Vagina (tissue), 2 donors: ENCODE data around the gene NXNL2. TPM values are rescaled to one million over a fixed set of nuclear protein-coding genes. Genes with fewer than 3 reads are reported as not detected.
A peak's percentile ranks its signal among the peaks of the same experiment; 100 is the strongest.

Experiments
- DNase-seq, 2 donors: peaks; one replicate each; pipeline ENCODE4 v3.0.0-alpha.2; 2017; ENCODE audit errors: extremely low spot score in 2 of 2
- H3K27ac ChIP-seq: fragments of 200-600 bp; sonication (generic); one replicate; pipeline ENCODE4 v1.5.1; 2019
- H3K27me3 ChIP-seq: fragments of 200-600 bp; sonication (generic); one replicate; pipeline ENCODE4 v1.5.1; 2019
- H3K36me3 ChIP-seq, 2 donors: fragments of 200-600 bp; sonication (generic); one replicate each; pipeline ENCODE4 v1.5.1; 2017 to 2019
- H3K4me1 ChIP-seq: fragments of 200-600 bp; sonication (generic); one replicate; pipeline ENCODE4 v1.5.1; 2019
- H3K4me3 ChIP-seq, 2 donors: fragments of 200-600 bp; sonication (generic); 1 replicate in 1 of 2; 2 replicates in 1 of 2; pipeline ENCODE4 v1.5.1; 2016 to 2019
- H3K9me3 ChIP-seq: fragments of 200-600 bp; sonication (generic); one replicate; pipeline ENCODE4 v1.5.1; 2019
- CTCF ChIP-seq, 3 experiments: fragments of 450-650 bp in 2 of 3; fragments of 200-600 bp in 1 of 3; sonication (generic) in 1 of 3; IDR thresholded peaks; one replicate each; pipeline ENCODE4 v1.5.1; 2017 to 2019; ENCODE audit warnings: antibody characterized with exemption in 3 of 3, mild to moderate bottlenecking in 2 of 3, moderate library complexity in 2 of 3
- POLR2A ChIP-seq, 2 donors: fragments of 450-650 bp; IDR thresholded peaks; one replicate each; pipeline ENCODE4 v1.6.1; 2017; ENCODE audit warnings: antibody characterized with exemption in 2 of 2, mild to moderate bottlenecking in 2 of 2, moderate library complexity in 2 of 2
- POLR2AphosphoS5 ChIP-seq, 2 donors: sonication (generic); formaldehyde crosslinking; IDR thresholded peaks; one replicate each; pipeline ENCODE4 v1.9.0; 2017; ENCODE audit warnings: antibody characterized with exemption in 2 of 2, mild to moderate bottlenecking in 2 of 2, low read depth in 1 of 2; ENCODE audit not compliant: insufficient read depth in 1 of 2
- intact Hi-C: fragments of 100-400 bp; cut with DNase I; formaldehyde crosslinking; loops from one replicate; pipeline ENCODE4 v1.15.1; 2023
- total RNA-seq: library from RNA; depleted of rRNA; stranded (reverse); fragments of >200 nt; gene quantifications from one replicate; pipeline ENCODE4 v1.2.3, GENCODE V29; 2016

Gene NXNL2
- total RNA-seq, 1 donor from 2014 or later, result 2.5 TPM

GRCh38 chr9:88522360-88522759 lies 12.6 kb upstream of the NXNL2 start:
- intact Hi-C loops, result no loop called here
- Histone ChIP-seq H3K27me3 (no peaks in the 10 kb centered on the region), H3K9me3 (no peaks in the 10 kb centered on the region), H3K36me3 (no peaks in the 10 kb centered on the region), H3K4me1 (peaks cover 4% of the 10 kb centered on the region), H3K4me3 (no peak overlapping the region), H3K27ac (no peak overlapping the region)
- TF ChIP-seq CTCF (IDR thresholded peaks at IDR 0.05) (no peak), POLR2A (IDR thresholded peaks at IDR 0.05) (no peak), POLR2AphosphoS5 (IDR thresholded peaks at IDR 0.05; ENCODE audit: insufficient read depth in 1 of 2, low read depth in 1 of 2) (no peak)
- no peak for DNase-seq

- Histone ChIP-seq H3K36me3 (no peaks in the 10 kb centered on the region), H3K4me3 (no peak overlapping the region), H3K4me1 (peaks cover 4% of the 10 kb centered on the region), H3K27ac (no peak overlapping the region), H3K27me3 (no peaks in the 10 kb centered on the region), H3K9me3 (no peaks in the 10 kb centered on the region)
- TF ChIP-seq POLR2A (IDR thresholded peaks at IDR 0.05), result no peak
- no peak for TF ChIP-seq CTCF (IDR thresholded peaks at IDR 0.05)
- TF ChIP-seq POLR2AphosphoS5 (IDR thresholded peaks at IDR 0.05; ENCODE audit: insufficient read depth in 1 of 2, low read depth in 1 of 2), result no peak
- no peak for DNase-seq
- intact Hi-C loops, result no loop called here
Observed at GRCh38 chr9:88523056-88523455, 11.9 kb upstream of the NXNL2 start.

GRCh38 chr9:88524911-88525310 lies 10.1 kb upstream of the NXNL2 start:
- Histone ChIP-seq H3K9me3 (no peaks in the 10 kb centered on the region), H3K27me3 (no peaks in the 10 kb centered on the region), H3K4me3 (no peak overlapping the region), H3K27ac (no peak overlapping the region), H3K36me3 (no peaks in the 10 kb centered on the region), H3K4me1 (peaks cover 22% of the 10 kb centered on the region)
- TF ChIP-seq CTCF (IDR thresholded peaks at IDR 0.05), result no peak
- TF ChIP-seq POLR2AphosphoS5 (IDR thresholded peaks at IDR 0.05; ENCODE audit: insufficient read depth in 1 of 2, low read depth in 1 of 2), result no peak
- no peak for TF ChIP-seq POLR2A (IDR thresholded peaks at IDR 0.05)
- intact Hi-C loops, result no loop called here
- DNase-seq, result no peak

GRCh38 chr9:88527618-88528017 lies 7.4 kb upstream of the NXNL2 start:
- H3K9me3 ChIP-seq, result no peaks in the 10 kb centered on the region
- no peaks in the 10 kb centered on the region for H3K27me3 ChIP-seq
- H3K36me3 ChIP-seq, result no peaks in the 10 kb centered on the region
- TF ChIP-seq POLR2AphosphoS5 (IDR thresholded peaks at IDR 0.05; ENCODE audit: insufficient read depth in 1 of 2, low read depth in 1 of 2) (no peak), CTCF (IDR thresholded peaks at IDR 0.05) (no peak), POLR2A (IDR thresholded peaks at IDR 0.05) (no peak)
- no peak overlapping the region for H3K4me3 ChIP-seq
- intact Hi-C loops, result no loop called here
- no peak for DNase-seq
- peak overlapping the region; percentile 91 for H3K27ac ChIP-seq
- peaks cover 40% of the 10 kb centered on the region for H3K4me1 ChIP-seq

- TF ChIP-seq POLR2A (IDR thresholded peaks at IDR 0.05), result no peak
- TF ChIP-seq POLR2AphosphoS5 (IDR thresholded peaks at IDR 0.05; ENCODE audit: insufficient read depth in 1 of 2, low read depth in 1 of 2), result no peak
- no peak for TF ChIP-seq CTCF (IDR thresholded peaks at IDR 0.05)
- Histone ChIP-seq H3K4me3 (no peak overlapping the region), H3K9me3 (no peaks in the 10 kb centered on the region), H3K27me3 (no peaks in the 10 kb centered on the region), H3K4me1 (peaks cover 40% of the 10 kb centered on the region), H3K27ac (peak overlapping the region; percentile 91), H3K36me3 (no peaks in the 10 kb centered on the region)
- intact Hi-C loops, result no loop called here
- DNase-seq, result no peak
Observed at GRCh38 chr9:88528080-88528790, 6.7 kb upstream of the NXNL2 start.
